Hepatocyte (in vitro differentiated cells): ENCODE measurements around the gene PHGDH. TPM values are rescaled to one million over a fixed set of nuclear protein-coding genes. Genes with fewer than 3 reads are reported as not detected.
A peak's percentile ranks its signal among the peaks of the same experiment; 100 is the strongest.

Experiments used
- DNase-seq: peaks from one replicate; pipeline ENCODE4 v3.0.0-alpha.2; 2016; ENCODE audit warnings: low spot score
- H2AFZ ChIP-seq: fragments of 200-600 bp; sonication (generic); 2 replicates; pipeline ENCODE4 v1.6.0; 2016; ENCODE audit warnings: antibody characterized with exemption, mild to moderate bottlenecking
- H3K27ac ChIP-seq: fragments of 200-600 bp; sonication (generic); 2 replicates; pipeline ENCODE4 v1.5.1; 2016; ENCODE audit warnings: mild to moderate bottlenecking
- H3K27me3 ChIP-seq: fragments of 200-600 bp; sonication (generic); 2 replicates; pipeline ENCODE4 v1.6.1; 2016
- H3K36me3 ChIP-seq: fragments of 200-600 bp; sonication (generic); replicated peaks from 2 replicates; pipeline ENCODE4 v1.5.1; 2016; ENCODE audit warnings: low read depth; ENCODE audit not compliant: insufficient read depth
- H3K4me1 ChIP-seq: fragments of 200-600 bp; sonication (generic); 2 replicates; pipeline ENCODE4 v1.5.1; 2016; ENCODE audit warnings: mild to moderate bottlenecking, moderate library complexity; ENCODE audit not compliant: insufficient read depth
- H3K4me2 ChIP-seq: fragments of 200-600 bp; sonication (generic); 2 replicates; pipeline ENCODE4 v1.6.0; 2016
- H3K4me3 ChIP-seq: fragments of 200-600 bp; sonication (generic); 2 replicates; pipeline ENCODE4 v1.5.1; 2016; ENCODE audit warnings: mild to moderate bottlenecking
- H3K79me2 ChIP-seq: fragments of 200-600 bp; sonication (generic); 2 replicates; pipeline ENCODE4 v1.6.0; 2017; ENCODE audit warnings: mild to moderate bottlenecking
- H3K9me2 ChIP-seq: fragments of 200-600 bp; sonication (generic); replicated peaks from 2 replicates; pipeline ENCODE4 v1.6.0; 2017; ENCODE audit warnings: mild to moderate bottlenecking; ENCODE audit not compliant: insufficient read depth
- H3K9me3 ChIP-seq: fragments of 200-600 bp; sonication (generic); 2 replicates; pipeline ENCODE4 v1.5.1; 2016; ENCODE audit warnings: low read depth, mild to moderate bottlenecking
- H4K20me1 ChIP-seq: fragments of 200-600 bp; sonication (generic); 2 replicates; pipeline ENCODE4 v1.6.0; 2016; ENCODE audit warnings: mild to moderate bottlenecking; ENCODE audit not compliant: insufficient read depth, poor library complexity, severe bottlenecking
- EZH2 ChIP-seq: fragments of 200-600 bp; sonication (generic); IDR thresholded peaks from 2 replicates; pipeline ENCODE4 v1.6.1; 2016; ENCODE audit warnings: antibody characterized with exemption, mild to moderate bottlenecking, borderline replicate concordance
- EZH2phosphoT487 ChIP-seq: fragments of 200-600 bp; sonication (generic); IDR thresholded peaks from one replicate; pipeline ENCODE4 v1.6.1; 2018; ENCODE audit warnings: antibody characterized with exemption, mild to moderate bottlenecking, low read depth, moderate library complexity; ENCODE audit not compliant: unreplicated experiment, severe bottlenecking
- WGBS: methylation state at CpG from one replicate; pipeline ENCODE4 v1.1.6; 2016; ENCODE audit warnings: low lambda C conversion rate; ENCODE audit errors: missing lambda C conversion rate; 5-methylcytosine and 5-hydroxymethylcytosine counted together
- polyA plus RNA-seq: library from polyadenylated mRNA; unstranded; fragments of >200 nt; fragmentation: Nextera tagmentation; extraction: Ambion mirVana; gene quantifications from 2 replicates; pipeline ENCODE4 v1.2.1, GENCODE V29; 2016
- total RNA-seq: library from RNA; depleted of rRNA; stranded (reverse); fragments of >200 nt; gene quantifications from 2 replicates; pipeline ENCODE4 v1.2.3, GENCODE V29; 2014
- TF ChIP-seq, protein P1 (sequence below): fragments of 200-600 bp; sonication (generic); IDR thresholded peaks from 2 replicates; pipeline ENCODE4 v1.5.1; 2016; ENCODE audit warnings: antibody characterized with exemption, mild to moderate bottlenecking; ENCODE audit not compliant: poor library complexity

The PHGDH gene
- total and polyA plus RNA-seq, 2 experiments from 2014 or later, result 138 to 167 TPM

DNA sequence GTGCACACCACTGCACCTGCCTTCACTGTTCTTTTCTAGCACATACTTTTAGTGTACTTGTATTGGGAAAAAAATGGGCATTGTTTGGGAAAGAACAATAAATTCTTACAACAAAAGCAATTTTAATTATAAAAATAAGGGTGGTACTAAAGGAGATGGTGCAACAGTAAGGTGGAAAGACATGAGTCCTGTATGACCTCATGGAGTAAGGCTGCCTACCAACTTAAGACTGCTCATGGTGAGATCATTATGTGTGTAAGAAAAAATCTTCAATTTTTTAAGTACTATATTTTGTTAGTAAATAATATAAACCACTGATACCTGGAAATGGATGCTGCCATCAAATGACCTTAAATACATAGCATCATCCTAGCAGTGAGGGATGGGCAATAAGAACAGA, 29.6 kb upstream of the PHGDH start:
- TF ChIP-seq, protein P1, sequence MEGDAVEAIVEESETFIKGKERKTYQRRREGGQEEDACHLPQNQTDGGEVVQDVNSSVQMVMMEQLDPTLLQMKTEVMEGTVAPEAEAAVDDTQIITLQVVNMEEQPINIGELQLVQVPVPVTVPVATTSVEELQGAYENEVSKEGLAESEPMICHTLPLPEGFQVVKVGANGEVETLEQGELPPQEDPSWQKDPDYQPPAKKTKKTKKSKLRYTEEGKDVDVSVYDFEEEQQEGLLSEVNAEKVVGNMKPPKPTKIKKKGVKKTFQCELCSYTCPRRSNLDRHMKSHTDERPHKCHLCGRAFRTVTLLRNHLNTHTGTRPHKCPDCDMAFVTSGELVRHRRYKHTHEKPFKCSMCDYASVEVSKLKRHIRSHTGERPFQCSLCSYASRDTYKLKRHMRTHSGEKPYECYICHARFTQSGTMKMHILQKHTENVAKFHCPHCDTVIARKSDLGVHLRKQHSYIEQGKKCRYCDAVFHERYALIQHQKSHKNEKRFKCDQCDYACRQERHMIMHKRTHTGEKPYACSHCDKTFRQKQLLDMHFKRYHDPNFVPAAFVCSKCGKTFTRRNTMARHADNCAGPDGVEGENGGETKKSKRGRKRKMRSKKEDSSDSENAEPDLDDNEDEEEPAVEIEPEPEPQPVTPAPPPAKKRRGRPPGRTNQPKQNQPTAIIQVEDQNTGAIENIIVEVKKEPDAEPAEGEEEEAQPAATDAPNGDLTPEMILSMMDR, result no peak
- TF ChIP-seq EZH2phosphoT487 (no peak), EZH2 (no peak)
- DNase-seq, result no peak
- H3K27me3 ChIP-seq, result no peaks in the 10 kb centered on the region
- H3K9me3 ChIP-seq, result no peaks in the 10 kb centered on the region
- no peak overlapping the region for H3K4me2 ChIP-seq
- H2AFZ ChIP-seq, result no peak overlapping the region
- no peaks in the 10 kb centered on the region for H3K9me2 ChIP-seq
- H3K4me3 ChIP-seq, result no peak overlapping the region
- H4K20me1 ChIP-seq, result no peaks in the 10 kb centered on the region
- H3K4me1 ChIP-seq, result no peaks in the 10 kb centered on the region
- no peaks in the 10 kb centered on the region for H3K79me2 ChIP-seq
- H3K36me3 ChIP-seq, result no peaks in the 10 kb centered on the region
- H3K27ac ChIP-seq, result no peak overlapping the region

DNA sequence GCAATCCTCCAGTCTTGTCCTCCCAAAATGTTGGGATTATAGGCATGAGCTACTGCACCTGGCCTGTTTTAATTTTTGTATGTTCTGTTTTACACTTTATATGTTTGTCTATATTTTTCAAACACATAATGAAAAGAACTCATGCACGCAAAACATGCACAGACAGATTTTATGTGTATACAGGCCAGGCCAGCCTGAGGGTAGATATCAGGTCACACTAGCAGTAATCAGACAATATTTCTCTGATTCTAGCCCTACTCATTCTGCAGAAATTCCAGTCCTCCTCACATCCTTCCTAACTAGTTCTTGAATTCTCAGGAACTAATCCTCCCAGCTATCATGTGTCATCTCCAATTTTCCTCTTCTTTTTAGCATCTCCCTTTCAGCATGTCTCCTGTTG, 27.8 kb upstream of the PHGDH start:
- WGBS, result 63% methylated on average over 1 of the region's 1 CpG
- H2AFZ ChIP-seq, result no peak overlapping the region
- no peaks in the 10 kb centered on the region for H3K9me3 ChIP-seq
- H3K4me1 ChIP-seq, result no peaks in the 10 kb centered on the region
- no peak for DNase-seq
- TF ChIP-seq EZH2 (no peak), EZH2phosphoT487 (no peak)
- TF ChIP-seq, protein P1, result no peak
- no peaks in the 10 kb centered on the region for H3K27me3 ChIP-seq
- no peaks in the 10 kb centered on the region for H3K79me2 ChIP-seq
- H3K27ac ChIP-seq, result no peak overlapping the region
- H3K4me3 ChIP-seq, result no peak overlapping the region
- no peak overlapping the region for H3K4me2 ChIP-seq
- no peaks in the 10 kb centered on the region for H4K20me1 ChIP-seq
- no peaks in the 10 kb centered on the region for H3K9me2 ChIP-seq
- no peaks in the 10 kb centered on the region for H3K36me3 ChIP-seq

DNA sequence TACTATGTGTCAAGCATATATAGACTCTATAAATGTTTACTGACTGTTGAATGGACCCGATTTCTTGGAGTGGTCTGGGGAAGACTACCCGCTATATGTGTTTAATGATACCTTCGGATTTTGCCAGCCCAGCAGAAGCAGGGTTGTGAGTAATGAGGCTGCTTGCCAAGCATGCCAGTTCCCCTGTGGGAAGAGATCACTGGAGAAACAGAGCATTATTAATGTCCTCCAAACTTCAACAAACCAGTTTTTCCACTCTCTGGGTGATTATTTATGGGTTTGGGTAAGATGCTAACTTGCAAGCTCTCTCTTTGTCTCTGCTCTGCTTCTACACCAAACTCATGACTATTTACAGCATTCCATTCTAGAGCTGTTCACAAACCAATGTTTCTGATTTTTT, 25.1 kb upstream of the PHGDH start:
- 84% methylated on average over 3 of the region's 3 CpGs for WGBS
- DNase-seq, result peak; percentile 14
- no peaks in the 10 kb centered on the region for H4K20me1 ChIP-seq
- H3K9me2 ChIP-seq, result no peaks in the 10 kb centered on the region
- H3K4me3 ChIP-seq, result no peak overlapping the region
- no peaks in the 10 kb centered on the region for H3K79me2 ChIP-seq
- no peaks in the 10 kb centered on the region for H3K27me3 ChIP-seq
- no peak overlapping the region for H2AFZ ChIP-seq
- H3K9me3 ChIP-seq, result no peaks in the 10 kb centered on the region
- TF ChIP-seq, protein P1, result no peak
- no peaks in the 10 kb centered on the region for H3K36me3 ChIP-seq
- no peaks in the 10 kb centered on the region for H3K4me1 ChIP-seq
- no peak overlapping the region for H3K4me2 ChIP-seq
- peak overlapping the region; percentile 8 for H3K27ac ChIP-seq

DNA sequence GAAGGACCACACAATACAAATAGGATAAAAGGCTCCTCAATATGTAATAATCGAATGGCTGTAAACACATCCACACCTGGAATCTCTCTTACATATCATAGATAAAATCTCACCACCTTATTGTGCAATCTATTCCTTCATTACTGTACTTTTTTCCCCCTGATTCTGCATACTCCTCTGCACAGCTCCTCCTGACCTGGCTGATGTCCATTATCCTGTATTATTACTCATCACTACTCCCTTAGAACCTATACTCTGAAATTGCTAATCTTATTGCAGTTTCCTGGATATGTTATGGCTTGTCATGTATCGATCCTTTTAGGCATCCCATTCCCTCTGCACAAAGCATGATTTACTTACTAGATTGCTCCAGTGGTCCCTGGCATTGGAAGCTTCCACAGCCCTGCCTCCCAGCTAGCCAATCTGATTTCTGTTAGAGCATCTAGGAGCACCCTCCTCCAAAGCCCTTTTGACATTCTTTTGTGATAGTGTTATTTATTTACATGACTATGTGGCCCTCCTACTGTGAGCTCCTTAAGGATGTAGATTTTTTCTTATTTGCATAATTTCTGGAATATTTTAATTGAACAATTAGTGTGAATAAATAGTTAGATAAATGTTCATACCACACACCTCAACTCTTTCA, 24.2 kb upstream of the PHGDH start:
- Histone ChIP-seq H3K27me3 (no peaks in the 10 kb centered on the region), H3K4me1 (no peaks in the 10 kb centered on the region), H3K36me3 (no peaks in the 10 kb centered on the region), H3K27ac (no peak overlapping the region), H3K9me3 (no peaks in the 10 kb centered on the region), H3K79me2 (no peaks in the 10 kb centered on the region), H4K20me1 (no peaks in the 10 kb centered on the region), H3K4me3 (no peak overlapping the region), H3K9me2 (no peaks in the 10 kb centered on the region), H3K4me2 (no peak overlapping the region), H2AFZ (no peak overlapping the region)
- DNase-seq, result no peak
- WGBS, result 75% methylated on average over 2 of the region's 2 CpGs
- no peak for TF ChIP-seq EZH2phosphoT487
- TF ChIP-seq, protein P1, result no peak
- TF ChIP-seq EZH2, result no peak
